GM23338 (cell line): ENCODE results near the gene EP400. TPM values are rescaled to one million over a fixed set of nuclear protein-coding genes. Genes with fewer than 3 reads are reported as not detected.

Experiments used
- ATAC-seq: fragments of 200-7000 bp; cut with Tn5 transposase; 3 replicates; pipeline ENCODE4 v1.9.1; 2020
- DNase-seq: peaks from one replicate; pipeline ENCODE4 v3.0.0-alpha.2; 2015; ENCODE audit warnings: low spot score
- H2AFZ ChIP-seq: fragments of 200-600 bp; sonication (generic); 2 replicates; pipeline ENCODE4 v1.8.0; 2016; ENCODE audit warnings: antibody characterized with exemption, mild to moderate bottlenecking, moderate library complexity
- H3F3A ChIP-seq: fragments of 200-600 bp; sonication (generic); replicated peaks from 2 replicates; pipeline ENCODE4 v1.8.0; 2017; ENCODE audit warnings: antibody characterized with exemption, mixed run types, low read depth
- H3K27ac ChIP-seq: fragments of 200-600 bp; sonication (generic); 2 replicates; pipeline ENCODE4 v1.6.1; 2016; ENCODE audit warnings: low read depth
- H3K27me3 ChIP-seq: fragments of 200-600 bp; sonication (generic); 2 replicates; pipeline ENCODE4 v1.8.0; 2016; ENCODE audit warnings: mild to moderate bottlenecking, mixed run types, moderate library complexity; ENCODE audit not compliant: insufficient read depth
- H3K36me3 ChIP-seq: fragments of 200-600 bp; sonication (generic); 2 replicates; pipeline ENCODE4 v1.8.0; 2016; ENCODE audit warnings: mild to moderate bottlenecking; ENCODE audit not compliant: insufficient read depth
- H3K4me1 ChIP-seq: fragments of 200-600 bp; sonication (generic); 2 replicates; pipeline ENCODE4 v1.8.0; 2016; ENCODE audit warnings: mild to moderate bottlenecking, moderate library complexity; ENCODE audit not compliant: insufficient read depth
- H3K4me2 ChIP-seq: fragments of 200-600 bp; sonication (generic); 2 replicates; pipeline ENCODE4 v1.7.1; 2017; ENCODE audit warnings: mixed run types
- H3K4me3 ChIP-seq: fragments of 200-600 bp; sonication (generic); 2 replicates; pipeline ENCODE4 v1.6.1; 2016; ENCODE audit warnings: mixed run types
- H3K79me2 ChIP-seq: fragments of 200-600 bp; sonication (generic); replicated peaks from 2 replicates; pipeline ENCODE4 v1.8.0; 2017; ENCODE audit warnings: mild to moderate bottlenecking; ENCODE audit not compliant: insufficient read depth
- H3K9me2 ChIP-seq: fragments of 200-600 bp; sonication (generic); 2 replicates; pipeline ENCODE4 v1.8.0; 2017; ENCODE audit not compliant: insufficient read depth
- H4K20me1 ChIP-seq: fragments of 200-600 bp; sonication (generic); replicated peaks from 2 replicates; pipeline ENCODE4 v1.8.0; 2017; ENCODE audit warnings: mild to moderate bottlenecking; ENCODE audit not compliant: insufficient read depth
- H3K27ac Mint-ChIP-seq: 2 replicates; pipeline ENCODE4 v1.8.0; 2020; ENCODE audit warnings: inconsistent platforms, mild to moderate bottlenecking, moderate library complexity, mixed read lengths
- H3K27me3 Mint-ChIP-seq: 3 replicates; pipeline ENCODE4 v1.8.0; 2022; ENCODE audit warnings: low read depth, mild to moderate bottlenecking, moderate library complexity, mixed read lengths, inconsistent platforms; ENCODE audit not compliant: insufficient read depth, poor library complexity
- H3K36me3 Mint-ChIP-seq: 3 replicates; pipeline ENCODE4 v1.8.0; 2021; ENCODE audit warnings: low read depth, mild to moderate bottlenecking, inconsistent platforms, moderate library complexity, mixed read lengths
- H3K4me1 Mint-ChIP-seq: 3 replicates; pipeline ENCODE4 v1.8.0; 2020; ENCODE audit warnings: mild to moderate bottlenecking, inconsistent platforms, mixed read lengths
- H3K4me3 Mint-ChIP-seq: 3 replicates; pipeline ENCODE4 v1.8.0; 2021; ENCODE audit warnings: moderate library complexity, mild to moderate bottlenecking, inconsistent platforms, mixed read lengths
- H3K9me3 Mint-ChIP-seq: 3 replicates; pipeline ENCODE4 v1.8.0; 2020; ENCODE audit warnings: moderate library complexity, mild to moderate bottlenecking, inconsistent platforms, mixed read lengths
- CREB1 ChIP-seq: fragments of 250-450 bp; sonication (Bioruptor Pico); IDR thresholded peaks from 2 replicates; pipeline ENCODE4 v1.5.0; 2020; ENCODE audit warnings: low read depth, mild to moderate bottlenecking, moderate library complexity
- EZH2 ChIP-seq: fragments of 200-600 bp; sonication (generic); IDR thresholded peaks from one replicate; pipeline ENCODE4 v1.8.0; 2017; ENCODE audit warnings: antibody characterized with exemption, mild to moderate bottlenecking, low read depth; ENCODE audit not compliant: unreplicated experiment
- EZH2phosphoT487 ChIP-seq: fragments of 200-600 bp; sonication (generic); IDR thresholded peaks from one replicate; pipeline ENCODE4 v1.8.1; 2018; ENCODE audit warnings: antibody characterized with exemption; ENCODE audit not compliant: unreplicated experiment
- ZNF114 ChIP-seq: fragments of 250-450 bp; sonication (Bioruptor Pico); IDR thresholded peaks from 2 replicates; pipeline ENCODE4 v1.5.0; 2020; ENCODE audit warnings: mild to moderate bottlenecking, moderate library complexity
- ZNF331 ChIP-seq: fragments of 250-450 bp; sonication (Bioruptor Pico); IDR thresholded peaks from 2 replicates; pipeline ENCODE4 v1.5.0; 2020; ENCODE audit warnings: low read depth, mild to moderate bottlenecking, moderate library complexity
- polyA plus RNA-seq: library from polyadenylated mRNA; unstranded; fragments of >200 nt; fragmentation: Nextera tagmentation; extraction: Ambion mirVana; gene quantifications from 2 replicates; pipeline ENCODE4 v1.2.1, GENCODE V29; 2016
- total RNA-seq: library from RNA; depleted of rRNA; stranded (reverse); fragments of >200 nt; shearing (Covaris generic); gene quantifications from 2 replicates; pipeline ENCODE4 v1.2.3, GENCODE V29; 2014
- TF ChIP-seq, protein P1 (sequence below): fragments of 250-450 bp; sonication (Bioruptor Pico); IDR thresholded peaks from 2 replicates; pipeline ENCODE4 v1.5.0; 2020; ENCODE audit warnings: mild to moderate bottlenecking, moderate library complexity

Gene EP400
- total and polyA plus RNA-seq, 2 experiments from 2014 or later: 26.3 to 57.2 TPM

DNA sequence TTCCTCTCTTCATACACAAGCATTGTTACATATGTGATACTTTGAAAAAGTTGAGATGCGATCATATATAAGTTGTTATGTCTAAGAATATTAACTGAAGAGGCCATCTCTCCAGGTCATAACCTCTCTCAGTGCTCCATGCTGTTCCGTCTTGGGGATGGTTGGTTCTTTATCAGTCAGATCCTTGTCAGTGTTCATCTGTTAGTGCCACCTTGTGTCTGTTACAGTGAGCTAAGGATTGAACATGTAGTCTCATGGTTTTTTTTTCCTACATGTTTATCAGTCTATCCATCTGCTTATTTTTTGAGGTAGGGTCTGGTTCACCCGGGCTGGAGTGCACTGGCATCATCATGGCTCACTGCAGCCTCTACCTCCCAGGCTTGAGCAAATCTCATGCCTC, 30.5 kb downstream of the EP400 start (continued):
- TF ChIP-seq, protein P1, sequence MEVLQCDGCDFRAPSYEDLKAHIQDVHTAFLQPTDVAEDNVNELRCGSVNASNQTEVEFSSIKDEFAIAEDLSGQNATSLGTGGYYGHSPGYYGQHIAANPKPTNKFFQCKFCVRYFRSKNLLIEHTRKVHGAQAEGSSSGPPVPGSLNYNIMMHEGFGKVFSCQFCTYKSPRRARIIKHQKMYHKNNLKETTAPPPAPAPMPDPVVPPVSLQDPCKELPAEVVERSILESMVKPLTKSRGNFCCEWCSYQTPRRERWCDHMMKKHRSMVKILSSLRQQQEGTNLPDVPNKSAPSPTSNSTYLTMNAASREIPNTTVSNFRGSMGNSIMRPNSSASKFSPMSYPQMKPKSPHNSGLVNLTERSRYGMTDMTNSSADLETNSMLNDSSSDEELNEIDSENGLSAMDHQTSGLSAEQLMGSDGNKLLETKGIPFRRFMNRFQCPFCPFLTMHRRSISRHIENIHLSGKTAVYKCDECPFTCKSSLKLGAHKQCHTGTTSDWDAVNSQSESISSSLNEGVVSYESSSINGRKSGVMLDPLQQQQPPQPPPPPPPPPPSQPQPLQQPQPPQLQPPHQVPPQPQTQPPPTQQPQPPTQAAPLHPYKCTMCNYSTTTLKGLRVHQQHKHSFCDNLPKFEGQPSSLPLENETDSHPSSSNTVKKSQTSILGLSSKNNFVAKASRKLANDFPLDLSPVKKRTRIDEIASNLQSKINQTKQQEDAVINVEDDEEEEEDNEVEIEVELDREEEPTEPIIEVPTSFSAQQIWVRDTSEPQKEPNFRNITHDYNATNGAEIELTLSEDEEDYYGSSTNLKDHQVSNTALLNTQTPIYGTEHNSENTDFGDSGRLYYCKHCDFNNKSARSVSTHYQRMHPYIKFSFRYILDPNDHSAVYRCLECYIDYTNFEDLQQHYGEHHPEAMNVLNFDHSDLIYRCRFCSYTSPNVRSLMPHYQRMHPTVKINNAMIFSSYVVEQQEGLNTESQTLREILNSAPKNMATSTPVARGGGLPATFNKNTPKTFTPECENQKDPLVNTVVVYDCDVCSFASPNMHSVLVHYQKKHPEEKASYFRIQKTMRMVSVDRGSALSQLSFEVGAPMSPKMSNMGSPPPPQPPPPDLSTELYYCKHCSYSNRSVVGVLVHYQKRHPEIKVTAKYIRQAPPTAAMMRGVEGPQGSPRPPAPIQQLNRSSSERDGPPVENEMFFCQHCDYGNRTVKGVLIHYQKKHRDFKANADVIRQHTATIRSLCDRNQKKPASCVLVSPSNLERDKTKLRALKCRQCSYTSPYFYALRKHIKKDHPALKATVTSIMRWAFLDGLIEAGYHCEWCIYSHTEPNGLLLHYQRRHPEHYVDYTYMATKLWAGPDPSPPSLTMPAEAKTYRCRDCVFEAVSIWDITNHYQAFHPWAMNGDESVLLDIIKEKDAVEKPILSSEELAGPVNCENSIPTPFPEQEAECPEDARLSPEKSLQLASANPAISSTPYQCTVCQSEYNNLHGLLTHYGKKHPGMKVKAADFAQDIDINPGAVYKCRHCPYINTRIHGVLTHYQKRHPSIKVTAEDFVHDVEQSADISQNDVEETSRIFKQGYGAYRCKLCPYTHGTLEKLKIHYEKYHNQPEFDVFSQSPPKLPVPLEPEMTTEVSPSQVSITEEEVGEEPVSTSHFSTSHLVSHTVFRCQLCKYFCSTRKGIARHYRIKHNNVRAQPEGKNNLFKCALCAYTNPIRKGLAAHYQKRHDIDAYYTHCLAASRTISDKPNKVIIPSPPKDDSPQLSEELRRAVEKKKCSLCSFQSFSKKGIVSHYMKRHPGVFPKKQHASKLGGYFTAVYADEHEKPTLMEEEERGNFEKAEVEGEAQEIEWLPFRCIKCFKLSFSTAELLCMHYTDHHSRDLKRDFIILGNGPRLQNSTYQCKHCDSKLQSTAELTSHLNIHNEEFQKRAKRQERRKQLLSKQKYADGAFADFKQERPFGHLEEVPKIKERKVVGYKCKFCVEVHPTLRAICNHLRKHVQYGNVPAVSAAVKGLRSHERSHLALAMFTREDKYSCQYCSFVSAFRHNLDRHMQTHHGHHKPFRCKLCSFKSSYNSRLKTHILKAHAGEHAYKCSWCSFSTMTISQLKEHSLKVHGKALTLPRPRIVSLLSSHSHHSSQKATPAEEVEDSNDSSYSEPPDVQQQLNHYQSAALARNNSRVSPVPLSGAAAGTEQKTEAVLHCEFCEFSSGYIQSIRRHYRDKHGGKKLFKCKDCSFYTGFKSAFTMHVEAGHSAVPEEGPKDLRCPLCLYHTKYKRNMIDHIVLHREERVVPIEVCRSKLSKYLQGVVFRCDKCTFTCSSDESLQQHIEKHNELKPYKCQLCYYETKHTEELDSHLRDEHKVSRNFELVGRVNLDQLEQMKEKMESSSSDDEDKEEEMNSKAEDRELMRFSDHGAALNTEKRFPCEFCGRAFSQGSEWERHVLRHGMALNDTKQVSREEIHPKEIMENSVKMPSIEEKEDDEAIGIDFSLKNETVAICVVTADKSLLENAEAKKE (CRISPR knock-in tag): no peak
- TF ChIP-seq EZH2 (no peak), ZNF114 (no peak), ZNF331 (no peak), CREB1 (CRISPR knock-in tag) (no peak)

DNA sequence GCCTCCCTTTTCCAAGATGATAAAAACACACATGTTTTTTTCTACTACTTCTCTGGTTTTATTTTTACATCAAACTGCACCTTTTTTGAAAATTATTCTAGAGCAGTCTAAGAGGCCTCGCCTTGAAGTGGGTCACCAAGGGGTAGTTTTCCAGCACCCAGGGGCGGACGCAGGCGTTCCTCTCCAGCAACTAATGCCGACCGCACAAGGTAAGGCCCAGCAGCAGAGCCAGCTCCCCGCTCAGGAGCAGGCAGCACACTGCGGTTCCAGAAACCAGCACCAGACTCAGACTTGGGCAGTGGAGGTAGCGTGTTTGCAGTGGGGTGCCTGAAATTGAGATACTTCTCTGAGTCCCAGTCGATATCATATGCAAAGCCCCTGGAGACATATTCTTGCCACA, 31.6 kb downstream of the EP400 start:
- Mint-ChIP-seq H3K4me1 (peaks cover 3% of the 10 kb centered on the region; the same call in 2 of the 3 replicates), H3K9me3 (no peaks in the 10 kb centered on the region), H3K4me3 (no peak overlapping the region), H3K36me3 (peaks cover 35% of the 10 kb centered on the region), H3K27ac (peak overlapping the region; percentile 16; the same call in 1 of the 2 replicates), H3K27me3 (peaks cover 3% of the 10 kb centered on the region)
- H3K27ac ChIP-seq: no peak overlapping the region
- no peak overlapping the region for H2AFZ ChIP-seq
- DNase-seq (no peak), ATAC-seq (no peak)
- no peak overlapping the region for H3K4me2 ChIP-seq
- peaks cover 3% of the 10 kb centered on the region; the same call in 1 of the 2 replicates for H3K36me3 ChIP-seq
- no peaks in the 10 kb centered on the region for H3K4me1 ChIP-seq
- TF ChIP-seq EZH2phosphoT487: no peak
- peaks cover 11% of the 10 kb centered on the region for H4K20me1 ChIP-seq
- H3K9me2 ChIP-seq: no peaks in the 10 kb centered on the region
- H3K27me3 ChIP-seq: no peaks in the 10 kb centered on the region
- H3K4me3 ChIP-seq: no peak overlapping the region
- peaks cover 28% of the 10 kb centered on the region for H3K79me2 ChIP-seq
- 0 out of 2 replicates have a peak, but pooled peaks cover 4% of the 10 kb centered on the region for H3F3A ChIP-seq
